ENCODE results near the gene ICOS. TPM values are rescaled to one million over a fixed set of nuclear protein-coding genes. Genes with fewer than 3 reads are reported as not detected.

The ICOS gene
- total and polyA plus RNA-seq, 10 of the 15 experiments (the other 5 are each of a cell fraction or from before 2014, with no cell fraction given) = 0.47 to 36.0 (median 0.87) TPM

GRCh38 chr2:203996692-203997091 lies 60.1 kb downstream of the ICOS start:
- SMC1A ChIA-PET (ENCODE audit: uncharacterized antibody, unreplicated experiment) = no interaction called here

GRCh38 chr2:203997481-203997880 lies 60.9 kb downstream of the ICOS start:
- H3K36me3 ChIP-seq (ENCODE audit: control insufficient read depth in 2 of 2, insufficient read depth in 2 of 2, low read length in 1 of 2) = no peaks in the 10 kb centered on the region
- POLR2A ChIA-PET = no interaction called here
- H3K4me3 ChIP-seq = no peak overlapping the region
- H3K9ac ChIP-seq (ENCODE audit: control insufficient read depth, insufficient read depth, low read length) = no peak overlapping the region
- H2AFZ ChIP-seq (ENCODE audit: control insufficient read depth, low read depth, low read length) = no peak overlapping the region
- SMC1A ChIA-PET (ENCODE audit: uncharacterized antibody, unreplicated experiment) = no interaction called here
- H3K4me1 ChIP-seq (ENCODE audit: control insufficient read depth, insufficient read depth, low read length) = no peaks in the 10 kb centered on the region
- WGBS (ENCODE audit: insufficient coverage, insufficient replicate concordance, low lambda C conversion rate, missing lambda C conversion rate) = 0% methylated on average over 1 of the region's 1 CpG
- FAIRE-seq = no peak
- no peak for DNase-seq (ENCODE audit: low read depth, low spot score)
- intact Hi-C loops (cut with micrococcal nuclease; ENCODE audit: unreplicated experiment) (loop anchor here (5.0 kb wide), 1 partner anchor 125 kb away; no protein-coding TSS in a partner anchor), in situ Hi-C loops (cut with MboI) (no loop called here)
- RAD21 ChIA-PET (ENCODE audit: unreplicated experiment) = interaction anchor here (0.6 kb wide), 1 partner anchor 147 kb away, joined by 6 read pairs; no protein-coding TSS in a partner anchor
- no TSS peak for BruUV-seq (replicated peaks)
- no peaks in the 10 kb centered on the region; the same call in 2 of the 3 replicates for H3K9me3 ChIP-seq (replicated peaks; ENCODE audit: control insufficient read depth, insufficient read depth, low read length)
- no peaks in the 10 kb centered on the region for H3K79me2 ChIP-seq (ENCODE audit: control insufficient read depth, insufficient read depth, low read length)
- ATAC-seq = peak; percentile 46
- no peak overlapping the region for H3K4me2 ChIP-seq (ENCODE audit: control insufficient read depth, insufficient read depth)
- no peak overlapping the region for H3K27ac ChIP-seq (ENCODE audit: control insufficient read depth, insufficient read depth)
- CTCF ChIA-PET = interaction anchor here (0.8 kb wide), 1 partner anchor 11 kb away, joined by 3 read pairs; no protein-coding TSS in a partner anchor
- H4K20me1 ChIP-seq (ENCODE audit: control insufficient read depth, insufficient read depth) = no peaks in the 10 kb centered on the region
- peaks cover 0 to 3% of the 10 kb centered on the region in 2 experiments; a peak in 1 of 4 replicates for H3K27me3 ChIP-seq (replicated peaks in 1 of 2; ENCODE audit: control insufficient read depth in 2 of 2, insufficient read depth in 2 of 2, low read length in 1 of 2)
- no peak for TF ChIP-seq POLR2A (IDR thresholded peaks at IDR 0.05; ENCODE audit: low read depth, low read length)
- no peak for TF ChIP-seq SKIL (IDR thresholded peaks at IDR 0.05; ENCODE audit: low read depth, poor library complexity, severe bottlenecking)
- TF ChIP-seq MTA2 (IDR thresholded peaks at IDR 0.05; ENCODE audit: low read depth) = peak; percentile 93
- TF ChIP-seq NR2F1 (conservative IDR thresholded peaks at IDR 0.05) = peak; percentile 54; the same call in 1 of the 2 replicates
- TF ChIP-seq RELB (IDR thresholded peaks at IDR 0.05; ENCODE audit: low read depth) = peak; percentile 56; the same call in 1 of the 2 replicates
- peak; percentile 54; the same call in 1 of the 2 replicates for TF ChIP-seq DPF2 (IDR thresholded peaks at IDR 0.05)
- TF ChIP-seq ZNF217 (IDR thresholded peaks at IDR 0.05) = peak; percentile 38; the same call in 1 of the 2 replicates
- no peak for TF ChIP-seq ATF3 (IDR thresholded peaks at IDR 0.05; ENCODE audit: borderline replicate concordance, extremely low read depth, low read depth, low read length)
- TF ChIP-seq RUNX3 (IDR thresholded peaks at IDR 0.05; ENCODE audit: low read length) = peak; percentile 49
- no peak for TF ChIP-seq SMAD5 (IDR thresholded peaks at IDR 0.05; ENCODE audit: low read depth)
- TF ChIP-seq EP300 (IDR thresholded peaks at IDR 0.05; ENCODE audit: borderline replicate concordance in 1 of 2, control insufficient read depth in 1 of 2, low read depth in 2 of 2, low read length in 2 of 2) = peak in 1 of 2 experiments; percentile 82; a peak in 2 of 4 replicates

More at GRCh38 chr2:203996692-203997091, 60.1 kb downstream of the ICOS start:
- BruUV-seq (replicated peaks) = no TSS peak
- FAIRE-seq (no peak), DNase-seq (ENCODE audit: low read depth, low spot score) (no peak), ATAC-seq (no peak)
- Histone ChIP-seq H3K27ac (ENCODE audit: control insufficient read depth, insufficient read depth) (no peak overlapping the region), H3K4me3 (no peak overlapping the region), H4K20me1 (ENCODE audit: control insufficient read depth, insufficient read depth) (no peaks in the 10 kb centered on the region), H3K9me3 (replicated peaks; ENCODE audit: control insufficient read depth, insufficient read depth, low read length) (no peaks in the 10 kb centered on the region), H3K79me2 (ENCODE audit: control insufficient read depth, insufficient read depth, low read length) (no peaks in the 10 kb centered on the region), H3K27me3 (replicated peaks in 1 of 2; ENCODE audit: control insufficient read depth in 2 of 2, insufficient read depth in 2 of 2, low read length in 1 of 2) (peaks cover 0 to 3% of the 10 kb centered on the region in 2 experiments; a peak in 1 of 4 replicates), H3K36me3 (ENCODE audit: control insufficient read depth in 2 of 2, insufficient read depth in 2 of 2, low read length in 1 of 2) (no peaks in the 10 kb centered on the region), H3K4me1 (ENCODE audit: control insufficient read depth, insufficient read depth, low read length) (no peaks in the 10 kb centered on the region), H3K4me2 (ENCODE audit: control insufficient read depth, insufficient read depth) (no peak overlapping the region), H2AFZ (ENCODE audit: control insufficient read depth, low read depth, low read length) (no peak overlapping the region), H3K9ac (ENCODE audit: control insufficient read depth, insufficient read depth, low read length) (no peak overlapping the region)
- intact Hi-C loops (cut with micrococcal nuclease; ENCODE audit: unreplicated experiment) (loop anchor here (5.0 kb wide), 1 partner anchor 124 kb away; no protein-coding TSS in a partner anchor), in situ Hi-C loops (cut with MboI) (no loop called here)
- no peak for TF ChIP-seq ZNF24 (IDR thresholded peaks at IDR 0.05)
- TF ChIP-seq SIN3A (IDR thresholded peaks at IDR 0.05; ENCODE audit: low read depth, low read length) = no peak
- TF ChIP-seq FOS (IDR thresholded peaks at IDR 0.05; ENCODE audit: borderline replicate concordance, extremely low read depth, insufficient read length) = no peak
- TF ChIP-seq BACH1 (IDR thresholded peaks at IDR 0.05; ENCODE audit: borderline replicate concordance) = no peak
- TF ChIP-seq POU2F2 (IDR thresholded peaks at IDR 0.05; ENCODE audit: borderline replicate concordance, low read depth, low read length) = no peak
- no peak for TF ChIP-seq ZNF384 (IDR thresholded peaks at IDR 0.05; ENCODE audit: borderline replicate concordance, low read depth, low read length)
- TF ChIP-seq MEF2A (IDR thresholded peaks at IDR 0.05; ENCODE audit: insufficient read depth, low read depth, low read length) = no peak
- ChIA-PET POLR2A (no interaction called here), CTCF (interaction anchor here (0.8 to 0.9 kb wide), 2 partner anchors 10 to 19 kb away, joined by 3 read pairs; no protein-coding TSS in a partner anchor), RAD21 (ENCODE audit: unreplicated experiment) (no interaction called here)
- WGBS (ENCODE audit: insufficient coverage, insufficient replicate concordance, low lambda C conversion rate, missing lambda C conversion rate) = 68% methylated on average over 5 of the region's 5 CpGs

Data from GM12878 (cell line).